Gastroesophageal sphincter (tissue), 3 donors: Measurements from ENCODE around the gene NPDC1.

Source experiments
- CTCF ChIP-seq, 4 experiments: fragments of 200-600 bp in 2 of 4; fragments of 450-650 bp in 2 of 4; sonication (generic) in 1 of 4; IDR thresholded peaks; one replicate each; pipeline ENCODE4 v1.5.1; 2017 to 2019; ENCODE audit warnings: antibody characterized with exemption in 4 of 4, mild to moderate bottlenecking in 2 of 4, moderate library complexity in 2 of 4
- EP300 ChIP-seq: sonication (generic); formaldehyde crosslinking; IDR thresholded peaks from one replicate; pipeline ENCODE4 v1.6.1; 2017; ENCODE audit warnings: antibody characterized with exemption, mild to moderate bottlenecking
- POLR2A ChIP-seq, 2 donors: fragments of 450-650 bp; IDR thresholded peaks; one replicate each; pipeline ENCODE4 v1.6.1; 2017; ENCODE audit warnings: antibody characterized with exemption in 2 of 2, mild to moderate bottlenecking in 2 of 2, moderate library complexity in 1 of 2
- POLR2AphosphoS5 ChIP-seq: sonication (generic); formaldehyde crosslinking; IDR thresholded peaks from one replicate; pipeline ENCODE4 v1.6.1; 2017; ENCODE audit warnings: antibody characterized with exemption

GRCh38 chr9:137063311-137064026, 17.5 kb upstream of the NPDC1 start:
- TF ChIP-seq CTCF (IDR thresholded peaks at IDR 0.05) (no peak), POLR2AphosphoS5 (no peak), EP300 (no peak), POLR2A (IDR thresholded peaks at IDR 0.05) (no peak)
